ENCODE data around the gene DPM3. TPM values are rescaled to one million over a fixed set of nuclear protein-coding genes. Genes with fewer than 3 reads are reported as not detected.

DPM3 gene, protein sequence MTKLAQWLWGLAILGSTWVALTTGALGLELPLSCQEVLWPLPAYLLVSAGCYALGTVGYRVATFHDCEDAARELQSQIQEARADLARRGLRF
- total RNA-seq = 32.6 and 44.4 TPM in 2 replicates

DNA sequence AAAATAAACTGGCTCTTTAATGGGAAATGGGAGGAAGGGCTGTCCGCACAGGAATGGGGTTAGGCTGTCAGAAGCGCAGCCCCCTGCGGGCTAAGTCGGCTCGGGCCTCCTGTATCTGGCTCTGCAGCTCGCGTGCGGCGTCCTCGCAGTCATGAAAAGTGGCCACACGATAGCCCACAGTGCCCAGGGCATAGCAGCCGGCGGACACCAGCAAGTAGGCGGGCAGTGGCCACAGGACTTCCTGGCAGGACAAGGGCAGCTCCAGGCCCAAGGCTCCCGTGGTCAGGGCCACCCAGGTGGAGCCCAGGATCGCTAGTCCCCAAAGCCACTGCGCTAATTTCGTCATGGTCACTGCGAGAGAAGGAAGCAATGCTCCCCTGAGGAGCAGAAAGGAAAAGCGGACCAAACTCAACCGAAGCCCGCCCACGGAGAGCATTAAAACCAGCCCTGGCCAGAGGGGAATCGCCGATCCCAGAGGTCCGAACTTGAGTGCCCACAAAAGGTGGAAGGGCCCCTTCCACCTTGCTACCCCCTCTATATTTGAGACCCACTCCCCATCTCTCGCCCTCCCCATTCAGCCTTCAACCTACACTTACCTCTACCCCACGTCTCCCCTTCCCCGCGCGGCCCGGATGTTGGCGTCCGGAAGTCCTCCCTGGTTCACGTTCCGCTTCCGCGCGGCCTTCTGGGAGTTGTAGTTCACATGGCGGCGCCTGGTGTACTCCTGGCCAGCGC is at the start of gene DPM3:
Gene DPM3, minus strand, starts transcription at position 637 of the 735 bp plus-strand sequence. Its CDS starts 291 bp downstream, at position 346.

DNA sequence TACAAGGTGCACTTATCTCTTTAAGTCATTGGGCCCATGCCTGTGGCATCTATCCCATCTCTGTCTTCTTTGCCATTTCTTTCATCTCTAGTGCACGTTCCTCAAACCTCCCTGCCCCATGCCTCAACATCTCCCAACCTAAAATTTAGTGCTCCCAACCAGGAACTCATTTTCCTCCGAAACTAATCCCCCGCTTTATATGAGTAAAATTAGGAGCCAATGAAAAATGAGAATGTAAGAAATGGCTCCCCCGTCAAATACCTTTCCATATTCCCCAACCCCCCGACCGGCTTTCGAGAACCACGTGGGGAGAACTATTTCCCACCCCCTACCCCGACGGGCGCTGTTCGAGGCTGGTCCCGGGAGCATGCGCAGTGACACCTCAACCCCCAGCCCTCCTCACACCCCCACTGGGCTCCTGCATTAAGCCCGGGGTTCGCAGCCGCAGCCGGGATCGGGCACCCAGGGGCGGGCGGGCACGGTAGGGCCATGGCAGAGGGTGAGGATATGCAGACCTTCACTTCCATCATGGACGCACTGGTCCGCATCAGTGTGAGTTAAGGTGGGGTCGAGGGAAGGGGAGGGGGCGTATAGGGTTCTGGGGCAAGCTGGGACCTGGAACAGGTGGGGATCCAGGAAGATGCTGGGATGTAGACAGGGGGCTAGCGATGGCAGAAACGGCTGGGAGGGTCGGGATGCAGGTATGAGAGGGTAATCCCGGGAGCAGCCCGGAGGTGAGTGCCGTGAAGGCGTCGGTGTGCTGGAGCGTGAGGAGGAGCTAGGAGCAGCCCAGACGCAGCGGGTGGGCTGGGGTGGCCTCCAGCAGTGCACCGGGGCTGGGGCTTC is 33.4 kb upstream of the DPM3 start, which contains the start of gene TRIM46:
Gene TRIM46, plus strand, starts transcription at position 372 of the 846 bp plus-strand sequence. Its CDS starts 118 bp downstream, at position 490.

DNA sequence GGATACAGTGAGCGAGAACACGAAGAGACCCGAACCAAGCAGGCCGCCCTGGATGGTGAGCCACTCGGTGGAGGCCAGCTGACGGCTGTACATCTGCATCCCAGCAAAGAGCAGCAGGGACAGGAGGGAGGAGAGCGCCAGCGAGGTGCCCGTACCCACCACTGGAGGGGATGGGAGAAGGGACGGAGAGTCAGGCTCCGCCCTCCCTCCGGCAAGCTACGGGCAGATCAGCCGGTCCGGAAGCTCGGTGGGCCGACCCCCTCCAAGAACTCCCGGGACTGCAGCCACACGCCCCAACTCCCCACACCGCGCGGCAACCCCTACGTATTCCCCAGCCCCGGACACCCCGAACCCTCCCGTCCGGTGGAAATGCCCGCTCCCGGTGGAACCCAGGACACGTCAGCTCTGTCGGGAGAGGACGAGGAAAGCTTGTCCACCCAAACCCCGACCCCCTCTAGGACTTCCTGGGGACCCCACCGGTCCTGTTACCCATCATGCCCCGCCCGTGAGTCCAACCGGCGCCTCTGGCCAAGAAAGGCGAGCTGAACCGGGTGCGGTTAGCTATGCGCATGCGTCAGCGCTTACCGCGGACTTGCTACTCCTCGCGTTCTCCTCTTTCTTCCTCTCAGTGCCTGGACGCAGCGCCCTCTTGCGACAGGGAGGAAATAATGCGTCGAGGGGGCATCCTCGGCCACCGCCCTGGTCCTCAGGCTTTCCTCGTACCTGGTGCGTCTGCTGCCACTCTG is 32.6 kb upstream of the DPM3 start, which contains the start of gene KRTCAP2:
Gene KRTCAP2, minus strand, starts transcription at position 573 of the 746 bp plus-strand sequence. Its CDS starts 80 bp downstream, at position 493.

DNA sequence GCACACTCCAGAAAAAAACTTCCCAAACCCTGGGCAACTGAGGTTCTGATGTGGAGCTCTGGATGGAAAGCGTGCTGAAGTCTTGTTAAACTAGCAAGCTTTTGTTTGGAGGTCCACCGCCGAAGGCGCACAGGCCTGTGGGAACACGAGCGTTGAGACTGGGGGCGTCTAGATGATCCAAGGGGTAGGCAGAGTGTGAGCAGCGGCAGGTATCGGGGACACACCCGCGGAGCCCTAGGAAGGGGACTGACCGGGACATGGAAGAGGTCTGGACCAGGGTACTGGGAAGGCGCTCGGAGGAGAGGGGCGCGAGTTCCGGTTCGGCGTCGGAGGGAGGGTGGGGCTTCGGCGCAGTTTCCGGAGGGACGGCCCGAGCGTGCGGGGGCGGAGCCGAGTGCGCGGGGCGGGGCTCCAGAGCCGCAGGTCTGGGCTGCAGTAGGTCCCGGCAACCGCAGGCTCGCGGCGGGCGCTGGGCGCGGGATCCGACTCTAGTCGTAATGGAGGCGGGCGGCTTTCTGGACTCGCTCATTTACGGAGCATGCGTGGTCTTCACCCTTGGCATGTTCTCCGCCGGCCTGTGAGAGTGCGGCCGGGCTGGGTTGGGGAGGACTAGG is 4.8 kb downstream of the DPM3 start, which contains the start of gene SLC50A1:
Gene SLC50A1, plus strand, starts transcription at position 438 of the 614 bp plus-strand sequence. Its CDS starts 60 bp downstream, at position 498.

DNA sequence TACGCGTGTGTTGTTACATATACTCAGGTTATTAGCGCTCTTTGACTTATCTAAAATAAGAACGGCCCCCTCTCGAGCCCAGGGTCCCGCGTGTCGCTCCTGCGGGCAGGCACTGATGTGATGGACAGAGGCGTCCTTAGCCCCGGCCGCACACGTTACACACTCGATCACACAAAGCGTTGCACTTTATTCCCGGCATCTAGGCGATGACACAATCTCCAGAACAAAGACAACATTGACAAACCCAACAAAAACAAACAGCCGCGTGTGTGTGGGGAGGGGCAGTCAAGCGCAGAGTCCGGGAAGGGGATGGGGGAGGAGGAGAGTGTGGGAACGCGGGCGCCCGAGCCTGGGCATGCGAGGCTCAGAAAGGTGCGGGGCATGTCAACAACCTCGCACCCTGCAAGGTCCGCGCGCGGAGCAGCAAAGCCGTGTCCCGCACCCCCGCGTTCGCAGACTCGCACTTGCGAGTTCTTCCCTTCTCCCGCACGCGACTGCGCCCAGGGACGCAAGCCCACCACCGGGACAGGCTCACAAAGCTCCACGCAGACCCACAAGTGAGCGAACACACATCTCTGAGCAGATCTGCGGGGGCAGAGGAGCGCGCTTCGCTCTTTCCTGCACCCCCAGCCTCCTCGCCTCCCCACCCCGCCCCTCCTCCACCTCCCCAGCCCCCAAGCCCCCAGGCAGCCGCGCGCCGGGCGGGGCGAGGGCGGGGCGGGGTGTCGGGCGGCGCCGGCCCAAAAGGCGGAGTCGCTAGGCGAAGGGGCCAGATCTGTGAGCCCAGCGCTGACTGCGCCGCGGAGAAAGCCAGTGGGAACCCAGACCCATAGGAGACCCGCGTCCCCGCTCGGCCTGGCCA is 13.0 kb downstream of the DPM3 start, which contains the start of gene EFNA1:
Gene EFNA1, plus strand, starts transcription at position 772 of the 862 bp plus-strand sequence. CDS start 102 bp downstream, outside the sequence.

Other genes with a start within 250 kb of the DPM3 start
- gene PMVK, start 203.8 kb downstream of the DPM3 start, total RNA-seq = 13.7 and 14.2 TPM in 2 replicates
- gene PBXIP1, start 184.4 kb downstream of the DPM3 start, total RNA-seq = 27.4 and 28.8 TPM in 2 replicates
- gene PYGO2, start 178.7 kb downstream of the DPM3 start, total RNA-seq = 15.3 and 24.6 TPM in 2 replicates
- gene SHC1, start 169.8 kb downstream of the DPM3 start, total RNA-seq = 256 and 325 TPM in 2 replicates
- 208 and 242 TPM in 2 replicates for gene CKS1B, start 165.8 kb downstream of the DPM3 start, total RNA-seq
- 32.0 and 42.0 TPM in 2 replicates for gene FLAD1, start 157.2 kb downstream of the DPM3 start, total RNA-seq
- 0.92 TPM in 1 of 2 replicates, not detected in the other for gene LENEP, start 146.9 kb downstream of the DPM3 start, total RNA-seq
- gene ZBTB7B, start 137.7 kb downstream of the DPM3 start, total RNA-seq = 67.2 and 89.0 TPM in 2 replicates
- 0.07 TPM in 1 of 2 replicates, not detected in the other for gene DCST2, start 106.8 kb downstream of the DPM3 start, total RNA-seq
- not detected in 2 replicates for gene DCST1, start 106.7 kb downstream of the DPM3 start, total RNA-seq
- 296 and 381 TPM in 2 replicates for gene ADAM15, start 89.2 kb downstream of the DPM3 start, total RNA-seq
- gene EFNA4, start 76.8 kb downstream of the DPM3 start, total RNA-seq = 25.0 and 26.7 TPM in 2 replicates
- gene EFNA3, start 61.7 kb downstream of the DPM3 start, total RNA-seq = 20.9 and 33.1 TPM in 2 replicates
- gene EFNA1, start 12.7 kb downstream of the DPM3 start, total RNA-seq = 26.1 and 41.9 TPM in 2 replicates
- gene SLC50A1, start 4.7 kb downstream of the DPM3 start, total RNA-seq = 46.4 and 54.8 TPM in 2 replicates
- 88.1 and 130 TPM in 2 replicates for gene KRTCAP2, start 32.8 kb upstream of the DPM3 start, total RNA-seq
- gene TRIM46, start 33.3 kb upstream of the DPM3 start, total RNA-seq = 1.8 and 3.0 TPM in 2 replicates
- 4.8 and 8.2 TPM in 2 replicates for gene THBS3, start 67.4 kb upstream of the DPM3 start, total RNA-seq
- 72.9 and 101 TPM in 2 replicates for gene MTX1, start 68.2 kb upstream of the DPM3 start, total RNA-seq
- 20.9 and 28.0 TPM in 2 replicates for gene ENTREP3, start 115.0 kb upstream of the DPM3 start, total RNA-seq
- 48.8 and 83.8 TPM in 2 replicates for gene SCAMP3, start 121.8 kb upstream of the DPM3 start, total RNA-seq
- 21.6 and 32.8 TPM in 2 replicates for gene CLK2, start 133.0 kb upstream of the DPM3 start, total RNA-seq
- 0.28 and 1.3 TPM in 2 replicates for gene HCN3, start 136.9 kb upstream of the DPM3 start, total RNA-seq
- gene PKLR, start 160.9 kb upstream of the DPM3 start, total RNA-seq = 0.28 TPM in 1 of 2 replicates, not detected in the other
- gene FDPS, start 168.3 kb upstream of the DPM3 start, total RNA-seq = 420 and 512 TPM in 2 replicates
- 39.1 and 41.8 TPM in 2 replicates for gene RUSC1, start 180.4 kb upstream of the DPM3 start, total RNA-seq